ENCODE measurements around the gene SLC6A11. TPM values are rescaled to one million over a fixed set of nuclear protein-coding genes. Genes with fewer than 3 reads are reported as not detected.

SLC6A11 gene
- total RNA-seq, 4 donors from 2014 or later, result 0.21 to 1.4 TPM; not detected in 2

- intact Hi-C loops (cut with DNase I; ENCODE audit: low total_unique reads), result no loop called here
- no peaks in the 10 kb centered on the region for H3K27me3 ChIP-seq
- TF ChIP-seq, protein P1, sequence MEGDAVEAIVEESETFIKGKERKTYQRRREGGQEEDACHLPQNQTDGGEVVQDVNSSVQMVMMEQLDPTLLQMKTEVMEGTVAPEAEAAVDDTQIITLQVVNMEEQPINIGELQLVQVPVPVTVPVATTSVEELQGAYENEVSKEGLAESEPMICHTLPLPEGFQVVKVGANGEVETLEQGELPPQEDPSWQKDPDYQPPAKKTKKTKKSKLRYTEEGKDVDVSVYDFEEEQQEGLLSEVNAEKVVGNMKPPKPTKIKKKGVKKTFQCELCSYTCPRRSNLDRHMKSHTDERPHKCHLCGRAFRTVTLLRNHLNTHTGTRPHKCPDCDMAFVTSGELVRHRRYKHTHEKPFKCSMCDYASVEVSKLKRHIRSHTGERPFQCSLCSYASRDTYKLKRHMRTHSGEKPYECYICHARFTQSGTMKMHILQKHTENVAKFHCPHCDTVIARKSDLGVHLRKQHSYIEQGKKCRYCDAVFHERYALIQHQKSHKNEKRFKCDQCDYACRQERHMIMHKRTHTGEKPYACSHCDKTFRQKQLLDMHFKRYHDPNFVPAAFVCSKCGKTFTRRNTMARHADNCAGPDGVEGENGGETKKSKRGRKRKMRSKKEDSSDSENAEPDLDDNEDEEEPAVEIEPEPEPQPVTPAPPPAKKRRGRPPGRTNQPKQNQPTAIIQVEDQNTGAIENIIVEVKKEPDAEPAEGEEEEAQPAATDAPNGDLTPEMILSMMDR (IDR thresholded peaks at IDR 0.05), result no peak
- TF ChIP-seq POLR2A (IDR thresholded peaks at IDR 0.05), result no peak
- H3K36me3 ChIP-seq, result no peaks in the 10 kb centered on the region
- no peaks in the 10 kb centered on the region for H3K9me3 ChIP-seq
- H3K27ac ChIP-seq, result no peak overlapping the region
- peak in 1 of 2 donors; percentile 6 for DNase-seq
- no peaks in the 10 kb centered on the region for H3K4me1 ChIP-seq
- H3K4me3 ChIP-seq, result no peak overlapping the region
Measured at GRCh38 chr3:10930666-10931040, 114.6 kb downstream of the SLC6A11 start.

- Histone ChIP-seq H3K27me3 (no peaks in the 10 kb centered on the region), H3K4me1 (no peaks in the 10 kb centered on the region), H3K36me3 (no peaks in the 10 kb centered on the region), H3K27ac (no peak overlapping the region), H3K9me3 (no peaks in the 10 kb centered on the region), H3K4me3 (no peak overlapping the region)
- TF ChIP-seq, protein P1 (IDR thresholded peaks at IDR 0.05), result no peak
- no peak for TF ChIP-seq POLR2A (IDR thresholded peaks at IDR 0.05)
- intact Hi-C loops (cut with DNase I; ENCODE audit: low total_unique reads), result no loop called here
- no peak for DNase-seq
Measured at GRCh38 chr3:10932596-10932995, 116.6 kb downstream of the SLC6A11 start.

DNA sequence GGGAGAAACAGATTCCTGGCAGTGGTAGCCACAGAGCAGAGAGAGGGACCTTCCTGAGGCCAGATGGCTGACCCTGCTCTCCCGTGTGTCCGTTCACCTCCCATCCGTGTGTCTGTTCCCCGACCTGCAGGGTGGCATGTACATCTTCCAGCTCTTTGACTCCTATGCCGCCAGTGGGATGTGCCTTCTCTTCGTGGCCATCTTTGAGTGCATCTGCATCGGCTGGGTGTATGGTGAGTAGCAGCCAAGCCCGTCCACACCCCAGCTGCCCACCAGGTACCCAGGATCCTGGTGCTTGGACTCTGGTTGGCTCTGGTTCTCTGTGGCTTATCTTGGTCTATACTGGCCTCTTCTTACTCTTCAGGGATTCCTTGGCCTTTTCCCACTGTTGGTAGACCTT is 117.0 kb downstream of the SLC6A11 start:
- no peak for DNase-seq
- Histone ChIP-seq H3K9me3 (no peaks in the 10 kb centered on the region), H3K27me3 (no peaks in the 10 kb centered on the region), H3K36me3 (no peaks in the 10 kb centered on the region), H3K4me3 (no peak overlapping the region), H3K27ac (no peak overlapping the region), H3K4me1 (no peaks in the 10 kb centered on the region)
- intact Hi-C loops (cut with DNase I; ENCODE audit: low total_unique reads), result no loop called here
- TF ChIP-seq POLR2A (IDR thresholded peaks at IDR 0.05), result no peak
- TF ChIP-seq, protein P1 (IDR thresholded peaks at IDR 0.05), result no peak

- Histone ChIP-seq H3K36me3 (no peaks in the 10 kb centered on the region), H3K4me3 (no peak overlapping the region), H3K27me3 (no peaks in the 10 kb centered on the region), H3K27ac (peak overlapping the region in 1 of 2 donors; percentile 33), H3K4me1 (no peaks in the 10 kb centered on the region), H3K9me3 (no peaks in the 10 kb centered on the region)
- DNase-seq, result no peak
- intact Hi-C loops (cut with DNase I; ENCODE audit: low total_unique reads), result no loop called here
- no peak for TF ChIP-seq POLR2A (IDR thresholded peaks at IDR 0.05)
- TF ChIP-seq, protein P1 (IDR thresholded peaks at IDR 0.05), result no peak
Measured at GRCh38 chr3:10933470-10933804, 117.4 kb downstream of the SLC6A11 start.

DNA sequence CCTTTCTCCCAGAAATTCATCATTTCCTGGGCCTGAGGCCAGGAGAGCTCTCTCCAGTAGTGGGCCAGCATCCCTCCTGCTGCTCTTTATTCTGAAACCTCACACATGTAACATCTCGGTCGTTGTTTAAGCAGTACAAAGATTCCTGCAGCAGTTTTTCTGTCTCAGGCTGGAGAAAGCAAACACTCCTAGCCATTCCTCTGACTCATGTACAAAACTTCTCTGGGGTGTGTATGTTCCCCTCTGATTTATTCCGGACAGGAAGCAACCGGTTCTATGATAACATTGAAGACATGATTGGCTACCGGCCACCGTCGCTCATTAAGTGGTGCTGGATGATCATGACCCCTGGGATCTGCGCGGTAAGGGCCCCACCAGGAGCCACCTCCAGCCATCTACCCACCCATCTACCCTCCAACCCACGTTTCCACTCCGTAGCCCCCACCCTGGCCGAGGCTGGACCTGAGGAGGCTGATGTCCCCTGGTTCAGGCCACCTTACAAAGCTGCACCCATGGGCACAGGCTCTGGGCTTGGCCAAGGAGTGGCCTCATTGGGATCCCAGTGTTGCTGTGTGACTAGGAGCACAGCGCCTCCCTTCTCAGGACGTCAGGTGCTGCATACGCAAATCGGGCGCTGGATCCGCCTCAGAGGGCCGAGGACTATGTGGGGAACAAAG is 117.9 kb downstream of the SLC6A11 start:
- no peaks in the 10 kb centered on the region for H3K9me3 ChIP-seq
- intact Hi-C loops (cut with DNase I; ENCODE audit: low total_unique reads), result no loop called here
- H3K27ac ChIP-seq, result peak overlapping the region in 1 of 2 donors; percentile 33
- H3K36me3 ChIP-seq, result no peaks in the 10 kb centered on the region
- no peak for TF ChIP-seq POLR2A (IDR thresholded peaks at IDR 0.05)
- TF ChIP-seq, protein P1 (IDR thresholded peaks at IDR 0.05), result no peak
- DNase-seq, result no peak
- no peaks in the 10 kb centered on the region for H3K4me1 ChIP-seq
- H3K4me3 ChIP-seq, result no peak overlapping the region
- no peaks in the 10 kb centered on the region for H3K27me3 ChIP-seq

All from uterus (tissue), 4 donors.